Measurements from ENCODE around the gene ITGA1.

DNA sequence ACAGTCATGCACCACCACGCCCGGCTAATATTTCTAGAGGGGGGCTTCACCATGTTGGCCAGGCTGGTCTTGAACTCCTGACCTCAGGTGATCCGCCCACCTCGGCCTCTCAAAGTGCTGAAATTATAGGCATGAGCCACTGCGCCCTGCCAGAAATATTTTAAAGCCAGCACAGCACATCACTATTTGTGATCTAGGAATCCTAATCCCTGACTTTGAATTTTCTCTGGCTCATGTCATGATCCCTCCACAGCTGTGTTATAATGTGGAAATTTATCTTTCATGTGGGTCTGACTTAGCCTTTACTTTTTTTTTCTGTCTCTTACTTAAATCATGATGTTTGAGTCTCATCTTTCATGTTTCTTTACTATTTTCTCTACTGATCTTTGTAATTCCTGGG lies 18.7 kb upstream of the ITGA1 start:
- TF ChIP-seq, protein P1, sequence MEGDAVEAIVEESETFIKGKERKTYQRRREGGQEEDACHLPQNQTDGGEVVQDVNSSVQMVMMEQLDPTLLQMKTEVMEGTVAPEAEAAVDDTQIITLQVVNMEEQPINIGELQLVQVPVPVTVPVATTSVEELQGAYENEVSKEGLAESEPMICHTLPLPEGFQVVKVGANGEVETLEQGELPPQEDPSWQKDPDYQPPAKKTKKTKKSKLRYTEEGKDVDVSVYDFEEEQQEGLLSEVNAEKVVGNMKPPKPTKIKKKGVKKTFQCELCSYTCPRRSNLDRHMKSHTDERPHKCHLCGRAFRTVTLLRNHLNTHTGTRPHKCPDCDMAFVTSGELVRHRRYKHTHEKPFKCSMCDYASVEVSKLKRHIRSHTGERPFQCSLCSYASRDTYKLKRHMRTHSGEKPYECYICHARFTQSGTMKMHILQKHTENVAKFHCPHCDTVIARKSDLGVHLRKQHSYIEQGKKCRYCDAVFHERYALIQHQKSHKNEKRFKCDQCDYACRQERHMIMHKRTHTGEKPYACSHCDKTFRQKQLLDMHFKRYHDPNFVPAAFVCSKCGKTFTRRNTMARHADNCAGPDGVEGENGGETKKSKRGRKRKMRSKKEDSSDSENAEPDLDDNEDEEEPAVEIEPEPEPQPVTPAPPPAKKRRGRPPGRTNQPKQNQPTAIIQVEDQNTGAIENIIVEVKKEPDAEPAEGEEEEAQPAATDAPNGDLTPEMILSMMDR (IDR thresholded peaks at IDR 0.05 in 4 of 5, conservative IDR thresholded peaks at IDR 0.05 in 1 of 5) = no peak
- no peak for TF ChIP-seq POLR2A (IDR thresholded peaks at IDR 0.05)
